ENCODE measurements around the gene AKAP13.
"Not testable (repeated sequence)": the region's sequence is repeated elsewhere in the genome, so short reads cannot be mapped to it uniquely, and the experiment has no call there.

Gene AKAP13

DNA sequence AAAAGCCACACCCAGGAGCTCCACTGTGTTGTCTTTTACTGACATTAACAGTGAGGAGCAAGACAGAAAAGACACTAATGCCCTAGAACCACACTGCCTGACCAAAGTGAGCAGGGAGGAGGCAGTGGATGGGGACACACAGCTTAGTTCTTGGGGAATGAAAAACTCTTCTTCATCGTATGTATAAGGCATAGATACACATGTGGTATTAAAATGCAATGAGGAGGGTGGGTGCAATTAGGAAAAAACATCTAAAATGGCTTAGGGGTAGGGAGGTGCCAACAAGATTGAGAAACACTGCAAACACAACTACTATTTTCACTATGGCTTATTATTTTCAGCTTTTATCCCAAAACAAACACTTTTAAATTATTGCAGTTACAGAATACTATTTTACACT lies 398.8 kb downstream of the AKAP13 start:
- no peak for DNase-seq

GRCh38 chr15:85780225-85780985 lies 400.0 kb downstream of the AKAP13 start:
- no peak for DNase-seq

GRCh38 chr15:85781099-85781498 lies 400.7 kb downstream of the AKAP13 start:
- DNase-seq, result no peak

- DNase-seq, result no peak
These were observed 401.7 kb downstream of the AKAP13 start for GRCh38 chr15:85782064-85782463.

- DNase-seq, result peak; percentile 67
These were observed 405.7 kb downstream of the AKAP13 start for GRCh38 chr15:85785887-85786780.

- DNase-seq, result no peak
These were observed 406.3 kb downstream of the AKAP13 start for GRCh38 chr15:85786781-85787114.

GRCh38 chr15:85788771-85789495 lies 408.5 kb downstream of the AKAP13 start:
- peak; percentile 11 for DNase-seq

DNA sequence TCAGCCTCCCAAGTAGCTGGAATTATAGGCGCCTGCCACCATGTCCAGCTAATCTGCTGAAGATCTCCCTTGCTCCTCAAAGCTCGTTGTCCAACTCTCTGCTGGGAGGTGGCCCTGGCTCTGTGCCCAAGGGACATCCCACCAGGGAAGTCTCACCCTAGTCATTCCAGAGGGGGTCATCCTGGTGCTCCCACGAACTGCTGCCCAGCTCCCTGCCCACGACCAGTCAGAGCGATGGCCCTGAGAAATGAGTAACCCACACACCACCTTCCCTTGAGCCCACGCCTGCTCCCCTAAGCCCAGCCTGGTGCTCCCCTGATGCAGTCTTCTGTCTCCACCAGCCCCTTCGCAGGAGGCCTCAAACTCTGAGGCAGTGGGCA lies 409.1 kb downstream of the AKAP13 start:
- no peak for DNase-seq

DNA sequence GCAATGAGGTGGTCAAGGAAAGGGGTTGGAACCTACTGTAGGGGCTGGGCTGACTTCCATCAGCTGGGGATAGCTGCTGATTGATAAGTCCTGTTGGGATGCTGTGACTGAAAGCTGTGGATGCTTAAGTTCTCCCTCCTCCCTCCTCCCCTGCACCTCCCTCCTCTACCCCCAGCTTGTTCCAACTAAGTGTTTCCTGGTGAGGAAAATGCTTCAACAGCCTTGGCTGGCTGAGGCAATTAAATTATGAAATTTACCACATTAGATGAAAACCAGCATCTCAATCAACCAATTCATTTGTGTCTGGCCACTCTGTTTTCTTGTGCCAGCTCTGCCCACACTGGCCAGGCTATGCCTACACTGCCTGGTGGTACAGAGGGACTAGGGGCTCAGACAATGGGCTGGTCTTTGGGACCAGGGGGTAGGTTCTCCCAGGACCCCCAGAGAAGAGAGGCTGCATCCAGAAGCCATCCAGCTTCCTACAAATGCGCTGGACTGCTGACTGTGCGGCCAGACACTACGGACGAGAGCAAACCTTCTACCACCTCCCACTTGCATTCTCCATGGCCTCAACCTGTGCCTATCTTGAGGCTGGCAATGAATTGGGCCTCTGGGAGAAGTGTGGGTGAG lies 411.8 kb downstream of the AKAP13 start:
- no peak for DNase-seq

GRCh38 chr15:85792912-85793590 lies 412.6 kb downstream of the AKAP13 start:
- DNase-seq, result no peak

DNA sequence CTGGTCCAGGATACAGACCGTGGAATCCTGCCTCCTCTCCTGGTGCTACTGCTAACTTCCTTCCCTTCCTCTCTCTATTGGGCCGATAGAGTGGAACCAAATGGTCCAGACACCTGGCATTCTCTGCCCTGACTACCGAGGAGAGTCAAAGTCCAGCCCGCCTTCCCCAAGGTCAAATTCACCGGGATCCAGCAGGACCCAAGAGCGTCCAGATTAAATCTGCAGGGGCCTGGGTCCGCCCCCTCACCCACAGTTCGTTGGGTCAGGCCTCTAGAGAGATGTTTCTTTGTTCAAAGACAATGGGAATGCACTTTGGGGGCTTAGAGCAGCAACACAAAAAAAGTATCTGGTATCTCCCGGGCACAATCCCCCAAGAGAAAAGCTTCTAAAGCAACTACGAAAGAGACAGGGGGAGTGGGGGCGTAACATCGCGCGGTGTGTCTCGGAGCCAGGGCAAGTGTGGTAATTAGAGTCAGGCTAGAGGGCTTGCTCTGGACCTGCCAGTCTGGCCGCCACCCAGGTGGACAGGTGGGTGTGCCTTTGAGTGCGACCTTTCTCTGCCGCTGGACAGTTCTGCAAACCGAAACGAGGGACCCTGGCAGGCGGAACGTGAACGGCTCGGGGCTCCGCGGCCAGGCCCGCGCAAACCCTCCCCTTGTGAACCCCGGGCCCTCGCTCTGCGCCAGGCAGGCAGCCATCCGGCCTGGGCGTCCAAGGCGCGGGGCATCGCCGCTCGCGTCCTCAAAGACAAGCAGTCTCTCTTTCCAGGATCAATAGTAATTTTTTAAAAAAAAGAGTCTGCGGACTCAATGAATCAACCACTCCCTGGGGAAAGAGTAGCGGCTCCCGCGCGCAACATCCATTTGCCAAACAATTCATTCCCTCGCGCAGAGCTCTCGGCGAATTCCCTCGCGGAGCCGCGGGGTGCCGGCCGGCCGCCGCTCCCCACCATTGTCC lies 413.5 kb downstream of the AKAP13 start:
- no peak for DNase-seq

DNA sequence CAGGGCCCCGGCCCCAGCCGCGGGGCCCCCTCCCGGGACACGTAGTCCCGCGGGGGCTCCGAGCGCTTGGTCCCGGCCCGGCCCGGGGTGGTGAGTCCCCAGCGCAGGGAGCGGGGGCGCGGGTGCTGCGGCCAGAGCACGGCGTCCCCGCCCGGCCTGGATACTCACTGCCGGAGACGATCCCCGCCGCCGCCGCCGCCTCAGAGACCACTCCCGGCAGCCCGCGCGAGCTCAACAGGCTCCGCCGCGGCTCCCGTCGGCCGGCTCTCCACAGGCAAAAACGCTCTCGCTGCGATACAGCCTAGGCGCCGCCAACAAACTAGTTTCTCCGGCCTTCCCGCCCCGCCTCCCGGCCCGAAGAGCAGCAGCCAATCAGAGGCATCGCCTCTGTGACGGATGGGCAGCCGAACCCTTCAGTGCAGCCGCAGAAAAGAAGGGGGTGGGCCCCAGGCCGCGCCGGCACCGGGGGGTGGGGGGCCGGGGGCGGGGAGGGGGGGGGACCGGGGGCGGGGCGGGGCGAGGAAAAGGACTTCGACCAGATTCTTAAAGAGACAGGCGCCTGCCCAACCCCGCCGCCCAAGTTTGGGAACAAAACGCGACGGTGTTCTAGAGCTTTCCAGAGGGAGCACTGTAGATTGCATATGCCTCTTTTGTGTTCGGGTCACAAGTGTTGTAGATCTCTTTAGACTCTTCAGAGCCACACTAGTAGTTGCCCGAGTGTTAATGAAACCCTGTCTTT lies 414.4 kb downstream of the AKAP13 start, which contains the start of gene KLHL25:
KLHL25 (minus strand) TSS at position 328 of the 739 bp plus-strand sequence. CDS start 25,115 bp downstream, outside the sequence.
- peak; percentile 71 for DNase-seq

DNA sequence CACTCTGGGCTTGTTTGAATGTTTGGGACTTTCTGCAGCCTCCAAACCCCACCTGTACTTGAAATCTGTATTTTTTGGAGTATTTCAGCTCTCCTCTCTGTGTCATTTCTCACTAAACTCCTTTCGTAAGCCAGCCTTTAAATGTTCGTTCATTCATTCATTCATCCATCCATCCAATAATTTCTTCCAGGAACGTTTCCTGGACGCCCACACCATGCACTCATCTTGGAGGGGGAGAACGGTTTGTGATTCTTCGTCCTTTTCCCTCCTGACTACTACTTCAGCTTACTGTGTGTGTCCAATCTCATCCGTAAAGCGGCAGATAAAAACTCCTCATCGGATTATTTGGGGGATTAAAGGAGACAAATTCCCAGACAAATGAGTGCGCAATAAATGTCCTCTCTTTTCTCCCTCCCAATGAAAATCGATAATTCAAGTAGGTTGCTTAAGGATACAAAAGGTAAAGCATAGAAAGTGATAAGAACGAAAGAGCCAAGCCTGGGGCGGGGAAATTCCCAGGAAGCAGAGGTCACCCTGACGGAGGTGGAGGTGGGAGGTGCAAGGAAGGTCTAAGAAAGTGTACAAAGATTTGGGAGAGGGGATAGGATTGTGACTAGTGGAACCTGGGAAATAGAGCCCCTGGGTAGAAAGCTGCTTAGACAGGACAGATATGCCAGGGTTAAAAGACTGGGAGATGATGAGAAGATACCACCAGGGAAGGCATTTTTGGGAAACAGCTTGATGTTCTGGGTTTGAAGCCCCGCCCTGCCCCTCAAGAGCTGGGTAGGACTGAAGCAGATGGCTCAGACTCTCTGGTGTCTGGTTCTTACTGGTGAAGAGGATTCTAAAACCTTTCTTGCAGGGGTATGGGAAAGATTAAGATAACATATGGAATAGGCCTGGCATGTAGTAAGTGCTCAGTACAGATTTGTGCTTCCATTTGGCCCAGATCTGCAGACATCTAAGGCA lies 415.2 kb downstream of the AKAP13 start:
- DNase-seq, result no peak

GRCh38 chr15:85796371-85796770 lies 416.0 kb downstream of the AKAP13 start:
- DNase-seq, result not testable (repeated sequence)

Data from NCI-H2029 (cell line).